NCI-H146 treated with DMSO at 0.1 percent for 48 hours (cell line): ENCODE data around the gene GPR176.

Experiments
- DNase-seq: peaks from one replicate; lab custom pipeline; 2025; ENCODE audit not compliant: unreplicated experiment; lab: John Stamatoyannopoulos, UW

Gene GPR176

GRCh38 chr15:39919748-39920509 lies at the start of gene GPR176:
Gene GPR176, minus strand, starts transcription at chr15:39920266. Its CDS starts 240 bp downstream, at chr15:39920026.
- DNase-seq: peak; percentile 8

GRCh38 chr15:39969002-39969394 lies 48.9 kb upstream of the GPR176 start:
- DNase-seq: no peak

GRCh38 chr15:39968273-39969001 lies 48.4 kb upstream of the GPR176 start:
- no peak for DNase-seq

- DNase-seq: no peak
Observed at GRCh38 chr15:39966521-39966920, 46.5 kb upstream of the GPR176 start.

GRCh38 chr15:39963786-39964185 lies 43.7 kb upstream of the GPR176 start:
- DNase-seq: no peak

GRCh38 chr15:39961051-39961450 lies 41.0 kb upstream of the GPR176 start:
- DNase-seq: no peak

- DNase-seq: no peak
Observed at GRCh38 chr15:39960411-39960810, 40.3 kb upstream of the GPR176 start.

- no peak for DNase-seq
Observed at GRCh38 chr15:39959411-39959810, 39.3 kb upstream of the GPR176 start.

- DNase-seq: no peak
Observed at GRCh38 chr15:39957481-39957880, 37.4 kb upstream of the GPR176 start.

- no peak for DNase-seq
Observed at GRCh38 chr15:39953521-39953920, 33.5 kb upstream of the GPR176 start.

- no peak for DNase-seq
Observed at GRCh38 chr15:39951561-39951960, 31.5 kb upstream of the GPR176 start.

GRCh38 chr15:39948817-39949216 lies 28.8 kb upstream of the GPR176 start:
- DNase-seq: peak; percentile 34

- no peak for DNase-seq
Observed at GRCh38 chr15:39947401-39948197, 27.5 kb upstream of the GPR176 start.

- DNase-seq: no peak
Observed at GRCh38 chr15:39946862-39947261, 26.8 kb upstream of the GPR176 start.

- DNase-seq: no peak
Observed at GRCh38 chr15:39944726-39945125, 24.7 kb upstream of the GPR176 start.

GRCh38 chr15:39942753-39943150 lies 22.7 kb upstream of the GPR176 start:
- no peak for DNase-seq

- no peak for DNase-seq
Observed at GRCh38 chr15:39942101-39942752, 22.2 kb upstream of the GPR176 start.

GRCh38 chr15:39939487-39940452 lies 19.7 kb upstream of the GPR176 start:
- no peak for DNase-seq

GRCh38 chr15:39937696-39938095 lies 17.6 kb upstream of the GPR176 start:
- DNase-seq: no peak

- DNase-seq: no peak
Observed at GRCh38 chr15:39936681-39937080, 16.6 kb upstream of the GPR176 start.
